Forelimb muscle (tissue), 1 donor: Measurements from ENCODE around the gene PEPD. TPM values are rescaled to one million over a fixed set of nuclear protein-coding genes. Genes with fewer than 3 reads are reported as not detected.
"Not testable (repeated sequence)": the region's sequence is repeated elsewhere in the genome, so short reads cannot be mapped to it uniquely, and the experiment has no call there.

Source experiments
- DNase-seq: peaks from one replicate; pipeline ENCODE4 v3.0.0-alpha.2; 2013; ENCODE audit warnings: low read depth
- polyA plus RNA-seq: library from polyadenylated mRNA; unstranded; fragments of 120-200 nt; gene quantifications from one replicate; pipeline ENCODE4 v1.2.1, GENCODE V29; 2013; ENCODE audit not compliant: insufficient read length

PEPD gene
- 36.7 TPM for polyA plus RNA-seq

GRCh38 chr19:33521480-33522370, at the start of gene PEPD:
TSS of gene PEPD (minus strand) at chr19:33521791. CDS start at chr19:33521760, 31 bp downstream.
- DNase-seq = peak; percentile 43

DNA sequence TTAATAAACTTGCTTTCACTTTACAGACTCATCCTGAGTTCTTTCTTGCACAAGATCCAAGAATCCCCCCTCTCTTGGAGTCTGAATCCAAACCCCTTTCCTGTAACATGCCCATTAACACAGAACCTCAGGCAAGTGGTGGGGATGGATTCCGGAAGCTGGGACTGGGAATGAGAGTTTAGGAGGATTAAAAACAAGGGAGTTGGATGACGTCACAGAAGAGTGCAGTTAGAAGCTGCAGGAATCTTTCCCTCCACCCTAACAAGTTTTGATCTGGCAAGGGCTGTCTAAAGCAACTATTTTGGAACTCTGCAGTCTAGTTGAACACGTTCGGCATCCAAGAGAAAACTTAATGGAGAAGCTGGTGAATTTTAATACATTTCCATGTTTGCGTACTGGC, 48.2 kb upstream of the PEPD start:
- DNase-seq = no peak

DNA sequence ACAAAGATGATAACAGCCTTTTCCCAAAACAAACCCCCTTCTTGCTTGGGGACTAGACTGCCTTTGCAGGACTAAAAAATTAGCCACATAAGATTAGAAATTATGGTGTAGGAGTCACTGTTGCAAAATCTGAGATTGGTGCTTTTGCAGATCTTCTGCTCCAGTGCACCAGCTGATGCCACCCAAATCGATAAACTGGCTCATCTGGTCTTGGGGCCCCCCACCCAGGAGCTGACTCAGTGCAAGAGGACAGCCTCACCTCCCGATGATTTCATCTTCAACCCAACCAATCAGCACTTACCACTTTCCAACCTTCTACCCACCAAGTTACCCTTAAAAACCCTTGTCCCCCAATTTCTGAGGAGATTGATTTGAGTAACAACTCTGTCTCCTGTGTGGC, 47.1 kb upstream of the PEPD start:
- DNase-seq = no peak

- no peak for DNase-seq
These were observed 43.3 kb upstream of the PEPD start for GRCh38 chr19:33564836-33565338.

DNA sequence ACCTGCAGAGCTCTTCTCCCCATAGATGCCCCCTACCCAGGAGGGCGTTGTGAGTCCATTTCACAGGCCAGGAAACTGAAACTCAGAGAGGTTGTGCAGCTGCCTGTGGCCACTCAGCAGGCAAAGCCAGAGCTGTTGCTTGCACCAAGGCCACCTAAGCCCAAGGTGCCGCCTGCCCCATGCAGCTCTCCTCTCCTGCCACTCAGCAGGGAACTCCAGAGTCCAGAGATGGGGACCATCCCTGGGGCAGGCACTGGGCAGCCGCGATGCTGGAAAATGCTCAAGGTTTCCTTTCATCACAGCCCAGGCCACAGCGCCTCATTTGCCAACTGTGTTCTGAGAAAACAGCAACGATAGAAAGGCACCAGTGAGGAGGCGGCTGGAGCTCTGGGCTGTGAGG, 41.0 kb upstream of the PEPD start:
- DNase-seq = no peak

DNA sequence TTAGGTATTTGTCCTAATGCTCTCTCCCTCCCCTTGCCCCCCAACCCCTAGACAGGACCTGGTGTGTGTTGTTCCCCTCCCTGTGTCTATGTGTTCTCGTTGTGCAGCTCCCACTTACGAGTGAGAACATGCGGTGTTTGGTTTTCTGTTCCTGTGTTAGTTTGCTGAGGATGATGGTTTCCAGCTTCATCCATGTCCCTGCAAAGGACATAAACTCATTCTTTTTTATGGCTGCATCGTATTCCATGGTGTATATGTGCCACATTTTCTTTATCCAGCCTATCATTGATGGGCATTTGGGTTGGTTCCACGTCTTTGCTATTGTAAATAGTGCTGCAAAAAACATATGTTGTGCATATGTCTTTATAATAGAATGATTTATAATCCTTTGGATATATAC, 40.1 kb upstream of the PEPD start:
- DNase-seq = not testable (repeated sequence)

- DNase-seq = no peak
These were observed 39.7 kb upstream of the PEPD start for GRCh38 chr19:33561261-33561660.

DNA sequence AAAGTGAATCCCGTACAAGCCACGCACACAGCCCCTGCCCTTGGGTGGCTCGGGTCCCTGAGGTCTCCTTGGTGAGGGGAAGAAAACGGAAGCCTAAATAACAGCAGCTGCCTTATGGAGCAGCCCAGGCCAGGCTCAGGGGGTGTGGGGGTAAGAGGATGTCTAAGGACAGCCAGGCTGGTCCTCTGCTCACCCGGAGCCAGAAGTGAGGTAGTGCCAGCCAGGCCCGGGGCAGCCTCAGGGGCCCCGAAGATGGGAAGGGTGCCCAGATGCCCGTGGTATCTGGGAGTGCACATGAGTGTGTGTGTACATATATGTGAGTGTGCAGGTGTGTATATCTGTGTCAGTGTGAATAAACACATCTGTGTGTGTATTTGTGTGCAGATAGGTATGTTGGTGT, 38.4 kb upstream of the PEPD start:
- no peak for DNase-seq

GRCh38 chr19:33558856-33559255, 37.3 kb upstream of the PEPD start:
- peak; percentile 36 for DNase-seq

GRCh38 chr19:33558151-33558550, 36.6 kb upstream of the PEPD start:
- no peak for DNase-seq

GRCh38 chr19:33557720-33558119, 36.1 kb upstream of the PEPD start:
- DNase-seq = no peak

- no peak for DNase-seq
These were observed 35.6 kb upstream of the PEPD start for GRCh38 chr19:33557196-33557595.

- no peak for DNase-seq
These were observed 34.7 kb upstream of the PEPD start for GRCh38 chr19:33556261-33556660.

- not testable (repeated sequence) for DNase-seq
These were observed 34.1 kb upstream of the PEPD start for GRCh38 chr19:33555726-33556125.

DNA sequence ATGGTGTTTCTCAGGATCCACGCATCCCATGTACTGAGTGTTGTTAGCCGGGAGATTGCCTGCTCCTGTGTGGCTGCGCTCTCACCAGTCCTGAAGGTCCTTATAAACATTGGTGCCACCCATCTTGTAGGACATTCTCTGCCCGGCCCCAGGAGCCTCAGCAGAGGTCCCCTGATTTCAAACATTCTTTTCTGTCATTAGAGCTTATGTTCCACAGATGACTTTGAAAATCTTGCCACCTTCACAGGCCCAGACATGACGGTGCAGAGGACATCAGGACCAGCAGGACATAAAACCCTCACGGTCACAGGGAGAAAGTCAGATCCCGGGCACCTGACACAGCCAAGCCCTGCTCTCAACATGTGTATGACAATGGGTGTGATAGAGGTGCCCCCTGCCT, 33.2 kb upstream of the PEPD start:
- no peak for DNase-seq

- DNase-seq = no peak
These were observed 32.8 kb upstream of the PEPD start for GRCh38 chr19:33554391-33554790.

DNA sequence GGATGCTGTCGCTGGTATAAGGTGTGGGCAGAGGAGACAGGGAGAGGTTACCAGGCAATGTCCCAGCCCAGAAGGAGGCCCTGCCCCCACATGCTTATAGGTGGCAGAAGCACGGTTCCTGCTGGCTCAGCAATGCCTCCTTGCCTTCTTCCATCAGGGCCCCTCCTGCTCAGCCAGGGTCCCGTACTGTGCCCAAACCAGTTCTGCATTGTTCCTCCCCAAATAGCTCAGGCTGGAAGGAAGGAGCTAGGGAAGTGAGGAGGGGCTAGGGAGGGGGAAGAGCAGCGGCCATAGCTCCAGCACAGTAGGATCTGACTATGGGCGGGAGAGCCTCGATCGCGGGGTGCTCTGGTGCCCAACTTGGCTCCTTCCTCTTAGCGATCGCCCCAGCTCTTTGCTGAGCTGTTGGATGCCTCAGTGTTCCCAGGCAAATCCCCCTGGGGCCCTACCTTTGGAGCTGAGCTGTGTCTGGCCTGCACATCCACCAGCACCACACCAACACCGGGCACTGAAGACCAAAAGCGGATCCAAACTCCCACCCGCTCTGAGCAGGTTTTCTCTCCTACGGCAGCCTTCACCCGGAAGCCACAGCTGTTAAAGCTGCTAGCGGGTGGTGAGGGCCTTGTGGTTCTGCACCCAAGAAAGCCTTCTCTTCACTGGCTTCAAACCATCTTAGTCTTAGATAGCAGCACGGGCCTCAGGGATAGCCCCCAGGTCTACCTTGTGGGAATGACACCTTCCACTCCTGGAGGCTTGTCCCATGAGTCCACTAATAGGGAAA, 32.1 kb upstream of the PEPD start:
- no peak for DNase-seq

DNA sequence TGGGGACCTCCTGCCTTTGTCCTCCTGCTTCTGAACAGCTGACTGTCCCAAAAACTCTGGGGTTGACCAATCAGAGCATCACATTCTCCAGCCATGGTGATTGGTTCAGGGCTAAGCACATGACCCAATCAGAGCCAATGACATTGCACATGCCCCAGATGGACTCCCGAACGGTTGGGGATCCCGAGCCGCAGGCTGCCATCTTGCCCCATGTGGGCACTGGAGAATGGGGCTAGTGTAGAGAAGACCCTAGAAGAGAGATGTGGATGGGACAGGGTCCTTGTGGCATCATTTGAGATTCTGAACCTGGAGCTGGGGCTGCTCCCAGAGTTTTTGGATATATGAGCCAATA, 31.3 kb upstream of the PEPD start:
- no peak for DNase-seq

DNA sequence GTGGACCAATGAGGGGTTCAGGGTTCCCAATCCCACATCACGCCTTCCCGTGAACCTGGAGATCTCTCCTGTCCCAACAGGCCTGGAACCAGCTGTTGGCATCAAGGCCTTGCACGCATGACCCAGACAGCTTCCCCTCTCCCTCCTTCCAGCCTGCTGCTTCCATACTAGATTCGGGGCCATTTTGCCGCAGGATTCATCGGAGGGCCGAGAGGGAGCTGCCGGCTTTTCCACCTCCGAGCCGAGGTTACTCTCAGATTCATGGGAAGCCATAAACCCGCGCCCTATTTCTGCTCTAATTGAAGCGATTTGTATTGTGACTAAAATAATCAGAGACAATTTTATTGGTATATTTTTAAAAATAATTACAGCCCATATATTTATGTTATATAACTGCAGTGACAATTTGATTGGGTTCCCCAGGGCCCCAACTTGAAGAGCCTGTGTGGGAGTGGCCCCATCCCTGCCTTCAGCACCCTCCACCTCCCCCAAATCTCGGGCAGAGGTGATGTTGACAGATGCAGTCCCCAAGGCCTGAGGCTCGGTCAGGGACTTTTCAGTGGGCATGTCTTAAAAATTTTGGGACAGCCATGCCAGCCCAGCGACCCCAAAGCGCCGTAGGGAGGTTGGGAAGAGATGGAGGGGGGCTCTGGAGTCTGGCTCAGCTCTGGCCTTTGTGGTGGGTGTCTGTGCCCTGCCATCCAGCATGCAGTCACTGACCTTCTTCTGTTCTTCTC, 30.8 kb upstream of the PEPD start:
- DNase-seq = no peak

DNA sequence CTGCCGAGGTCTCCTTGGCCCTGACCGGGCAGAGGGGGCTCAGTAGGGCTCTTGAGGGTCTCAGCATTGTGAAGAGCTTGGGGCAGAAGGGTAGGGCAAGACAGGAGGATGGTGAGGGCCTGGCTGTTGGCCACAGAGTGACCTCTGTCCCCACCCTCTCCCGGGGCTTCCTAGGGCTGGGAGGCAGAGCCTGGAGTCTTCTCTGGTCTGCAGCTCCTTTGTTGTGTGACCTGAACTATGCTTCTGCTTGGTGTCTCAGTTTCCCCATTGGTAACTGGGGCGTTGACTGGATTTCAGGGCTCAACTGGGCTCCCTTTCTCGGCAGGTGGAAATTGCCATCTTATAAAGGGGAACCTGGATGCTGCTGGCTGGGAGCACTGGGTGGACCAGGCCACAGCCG, 30.1 kb upstream of the PEPD start:
- DNase-seq = no peak

DNA sequence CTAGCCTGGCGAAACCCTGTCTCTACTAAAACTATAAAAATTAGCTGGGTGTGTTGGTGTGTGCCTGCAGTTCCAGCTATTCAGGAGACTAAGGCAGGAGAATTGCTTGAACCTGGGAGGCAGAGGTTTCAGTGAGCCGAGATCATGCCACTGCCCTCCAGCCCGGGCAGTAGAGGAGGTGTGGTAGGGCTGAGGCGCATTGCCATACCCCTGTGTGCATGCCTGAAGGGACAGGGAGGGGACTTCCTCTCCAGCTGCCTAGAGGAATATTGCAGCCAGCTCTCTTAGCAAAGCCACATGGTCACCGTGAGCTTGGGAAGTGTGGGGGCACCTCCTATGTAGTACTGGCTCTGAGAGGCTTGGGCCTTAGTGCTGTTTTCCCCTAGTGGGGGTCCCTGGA, 29.2 kb upstream of the PEPD start:
- DNase-seq = no peak

GRCh38 chr19:33547676-33548075, 26.1 kb upstream of the PEPD start:
- DNase-seq = no peak
